GM19397 (cell line): ENCODE data around the gene ATAD1.
"Not testable (repeated sequence)": the region's sequence is repeated elsewhere in the genome, so short reads cannot be mapped to it uniquely, and the experiment has no call there.

ENCODE experiments used
- ATAC-seq: cut with Tn5 transposase; IDR thresholded peaks from one replicate; pipeline ENCODE4 v1.9.1; 2021; ENCODE audit warnings: mild to moderate bottlenecking, moderate library complexity; ENCODE audit not compliant: unreplicated experiment

Gene ATAD1

DNA sequence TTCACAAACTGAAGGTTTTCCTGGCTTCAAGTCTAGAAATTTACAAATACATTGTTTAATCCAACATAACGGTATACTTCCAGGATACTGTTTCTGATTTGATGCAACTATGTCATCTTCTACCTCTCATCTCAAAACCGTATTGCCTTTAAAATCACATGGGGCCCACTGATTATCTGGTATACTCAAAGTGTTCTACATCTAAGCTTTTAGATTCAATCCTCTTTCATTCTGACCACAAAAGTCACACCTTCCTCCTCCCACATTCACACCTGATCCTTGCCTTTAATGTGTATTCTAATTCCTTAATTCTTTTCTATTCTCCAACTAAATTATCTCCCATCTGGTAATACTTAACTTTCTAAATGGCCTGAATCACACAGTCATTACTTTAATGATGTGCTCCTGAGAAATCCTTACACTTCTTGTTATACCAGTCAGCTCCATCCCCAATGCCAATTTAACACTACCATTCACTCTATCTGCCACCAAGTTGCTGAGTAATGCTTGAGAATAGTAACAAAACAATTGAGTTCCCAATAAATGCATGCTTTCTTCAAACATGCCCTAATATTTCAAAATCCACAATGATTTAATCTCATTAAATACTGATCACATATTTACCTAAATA lies 13.0 kb downstream of the ATAD1 start:
- no peak for ATAC-seq

DNA sequence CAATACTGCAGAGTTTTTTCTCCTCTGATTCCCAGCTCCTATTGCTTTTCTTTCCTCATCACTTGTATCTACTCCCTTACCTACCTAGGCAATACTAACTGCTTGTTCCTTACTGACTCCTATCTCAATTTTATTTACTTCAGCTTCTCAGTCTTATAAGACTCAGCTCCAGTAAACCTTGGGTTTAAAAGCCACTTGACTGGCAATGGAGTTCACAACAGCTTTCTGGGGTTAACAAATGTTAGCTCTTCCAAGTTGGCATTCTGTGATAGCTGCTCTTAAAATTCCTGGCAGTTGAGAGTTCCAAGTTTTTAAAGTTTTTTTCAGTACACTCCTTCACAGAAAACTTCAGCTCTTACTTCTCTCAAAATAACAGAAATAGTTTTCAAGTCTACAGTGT lies 14.2 kb downstream of the ATAD1 start:
- ATAC-seq: no peak

DNA sequence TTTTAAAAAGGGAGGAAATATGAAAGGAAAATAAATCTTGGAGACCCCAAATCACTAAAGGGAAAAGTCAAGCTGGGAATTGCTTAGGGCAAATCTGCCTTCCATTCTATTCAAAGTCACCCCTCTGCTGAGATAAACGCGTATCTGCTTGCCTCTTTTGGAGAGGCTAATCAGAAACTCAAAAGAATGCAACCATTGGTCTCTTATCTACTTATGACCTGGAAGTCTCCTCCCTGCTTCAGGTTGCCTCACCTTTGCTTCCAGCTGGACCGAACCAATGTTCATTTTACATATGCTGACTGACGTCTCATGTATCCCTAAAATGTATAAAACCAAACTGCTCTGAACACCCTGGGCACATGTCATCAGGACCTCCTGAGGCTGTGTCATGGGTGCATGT lies 14.7 kb downstream of the ATAD1 start:
- ATAC-seq: no peak

DNA sequence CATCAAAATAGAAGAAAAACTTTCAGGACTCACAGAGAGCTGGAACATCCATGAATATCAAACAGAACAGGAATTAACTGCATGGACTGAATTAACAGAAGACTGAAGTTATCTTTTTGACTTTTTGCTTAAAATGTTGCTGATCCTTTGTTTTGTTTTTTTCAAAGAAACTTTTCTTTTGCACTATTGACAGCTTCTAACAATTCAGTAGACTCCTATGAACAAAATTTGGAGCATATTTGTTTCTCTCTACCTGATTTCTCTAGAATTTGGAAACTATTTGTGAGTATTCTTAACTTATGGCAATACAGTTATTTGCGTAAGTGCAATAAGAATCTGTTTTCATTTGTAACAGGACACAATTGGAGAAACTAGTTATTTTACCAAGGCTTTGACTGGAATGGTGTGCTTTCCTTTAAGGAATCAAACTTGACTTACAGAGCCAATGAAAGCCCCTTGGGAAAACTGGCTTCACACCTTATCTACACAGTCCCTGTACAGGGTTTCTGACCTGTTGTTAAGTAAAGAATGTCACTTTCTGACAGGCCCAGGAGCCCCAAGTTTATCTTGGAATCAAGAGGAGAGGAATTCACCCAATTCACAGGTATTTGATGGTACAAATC lies 16.1 kb downstream of the ATAD1 start:
- not testable (repeated sequence) for ATAC-seq

DNA sequence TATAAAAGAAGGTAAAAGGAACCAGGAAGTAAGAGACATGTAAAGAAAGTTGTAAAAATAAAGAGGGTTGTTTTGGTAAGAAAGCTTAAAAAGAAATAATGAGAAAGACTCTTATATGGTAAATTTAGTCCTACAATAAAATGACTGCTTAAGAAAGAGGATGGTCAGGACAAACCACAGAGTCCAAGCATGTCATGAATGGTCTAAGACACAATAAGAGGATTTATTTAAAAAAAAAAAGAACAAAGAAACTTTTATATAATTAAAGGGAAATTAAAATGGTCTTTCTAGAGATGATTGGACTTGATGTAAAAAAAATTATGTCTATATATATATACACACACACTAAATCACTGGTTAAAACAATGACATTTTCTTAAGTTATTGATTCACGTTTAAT lies 18.2 kb downstream of the ATAD1 start:
- no peak for ATAC-seq

DNA sequence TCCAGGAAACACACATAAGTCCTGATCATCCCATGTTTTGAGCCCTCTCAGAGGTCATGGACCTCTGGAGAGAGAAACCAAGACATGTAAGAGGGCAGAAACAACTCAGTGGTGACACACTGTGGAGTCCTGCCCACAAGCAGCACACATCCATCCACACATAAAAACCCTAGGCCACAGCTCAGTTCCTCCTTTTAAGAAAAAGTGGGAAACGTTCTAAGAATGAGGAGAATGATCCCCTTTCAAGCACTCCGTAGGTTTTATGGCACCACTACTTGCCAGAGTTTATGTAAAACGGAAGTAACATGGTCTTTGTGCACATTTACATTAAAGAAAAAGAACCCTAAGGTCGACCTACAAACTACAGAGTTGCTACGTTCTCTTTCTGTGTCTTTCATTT lies 19.9 kb downstream of the ATAD1 start:
- no peak for ATAC-seq

DNA sequence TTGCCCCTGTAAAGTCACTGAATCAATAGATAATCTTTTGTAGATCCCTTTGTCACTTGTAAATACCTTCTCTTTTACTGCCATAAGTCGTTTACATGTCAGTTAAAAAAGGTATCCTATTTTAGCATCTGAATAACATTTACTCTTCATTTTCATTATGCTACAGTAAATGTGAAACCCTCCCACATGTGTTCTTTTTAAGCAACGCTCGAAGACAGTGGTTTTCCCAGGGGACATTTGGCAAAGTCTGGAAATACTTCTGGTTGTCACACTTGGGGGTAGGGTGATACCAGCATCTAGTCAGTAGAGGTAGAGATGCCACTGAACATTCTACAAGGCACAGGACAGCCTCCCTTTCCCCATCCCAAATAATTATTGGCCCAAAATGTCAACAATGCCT lies 23.7 kb downstream of the ATAD1 start:
- no peak for ATAC-seq

DNA sequence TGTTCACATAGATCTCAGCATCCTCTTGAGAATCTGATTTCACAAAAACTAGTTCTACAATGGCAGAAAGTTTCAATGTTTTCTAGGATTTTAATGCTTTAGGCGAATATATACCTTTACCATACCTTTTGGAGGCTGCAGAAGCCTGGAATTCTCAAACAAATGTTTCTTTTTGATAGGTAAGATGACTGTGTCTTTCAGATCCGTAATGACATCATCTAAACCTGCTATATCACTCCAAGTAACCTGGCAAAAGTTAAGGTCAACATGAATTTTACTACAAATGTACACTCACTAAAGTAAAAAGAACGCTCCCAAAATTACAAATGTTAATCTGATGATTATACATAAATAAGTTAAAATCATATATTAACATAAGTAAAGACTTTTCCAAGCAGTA lies 27.8 kb downstream of the ATAD1 start:
- ATAC-seq: no peak

DNA sequence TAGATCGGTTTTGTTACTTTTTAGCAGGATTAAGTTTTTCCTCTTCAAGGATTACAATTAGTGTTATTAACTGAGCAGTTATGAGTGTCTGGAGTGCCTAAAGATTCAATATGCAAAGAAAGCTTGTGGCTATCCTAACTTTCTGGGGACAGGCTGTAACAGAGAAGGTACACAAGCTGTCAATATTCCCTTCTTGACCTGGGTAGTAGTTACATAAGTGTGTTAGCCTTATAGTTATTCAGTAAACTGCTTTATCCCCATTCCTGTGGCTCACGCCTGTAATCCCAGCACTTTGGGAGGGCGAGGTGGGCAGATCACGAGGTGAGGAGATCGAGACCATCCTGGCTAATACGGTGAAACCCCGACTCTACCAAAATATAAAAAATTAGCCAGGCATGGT lies 31.6 kb downstream of the ATAD1 start:
- ATAC-seq: no peak

DNA sequence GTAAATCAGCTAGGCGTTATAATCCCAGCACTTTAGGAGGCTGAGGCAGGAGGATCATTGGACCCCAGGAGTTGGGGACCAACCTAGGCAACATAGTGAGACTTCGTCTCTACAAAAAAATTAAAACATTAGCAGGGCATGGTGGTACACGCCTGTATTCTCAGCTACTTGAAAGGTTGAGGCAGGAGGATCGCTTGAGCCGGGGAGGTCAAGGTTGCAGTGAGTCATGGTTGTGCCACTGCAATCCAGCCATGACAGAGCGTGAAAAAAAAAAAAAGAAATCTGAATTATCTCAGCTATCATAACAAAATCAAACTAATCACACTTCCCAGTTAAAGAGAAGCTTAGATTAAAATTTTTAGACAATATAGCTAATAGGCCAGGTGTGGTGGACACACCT lies 35.3 kb downstream of the ATAD1 start:
- ATAC-seq: no peak

DNA sequence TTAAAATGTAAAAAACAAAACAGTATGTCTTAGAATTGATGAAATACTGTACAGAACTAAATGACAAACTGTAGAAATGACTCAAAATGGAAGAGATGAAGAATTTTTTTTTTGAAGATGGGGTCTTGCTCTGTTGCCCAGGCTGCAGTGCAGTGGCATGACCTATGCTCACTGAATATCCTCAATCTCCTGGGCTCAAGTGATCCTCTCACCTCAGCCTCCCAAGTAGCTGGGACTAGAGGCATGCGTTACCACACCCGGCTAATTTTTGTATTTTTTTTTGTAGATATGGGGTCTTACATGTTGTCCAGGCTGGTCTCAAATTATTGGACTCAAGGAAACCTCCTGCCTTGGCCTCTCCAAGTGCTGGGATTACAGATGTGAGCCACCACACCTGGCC lies 36.5 kb downstream of the ATAD1 start:
- ATAC-seq: no peak

DNA sequence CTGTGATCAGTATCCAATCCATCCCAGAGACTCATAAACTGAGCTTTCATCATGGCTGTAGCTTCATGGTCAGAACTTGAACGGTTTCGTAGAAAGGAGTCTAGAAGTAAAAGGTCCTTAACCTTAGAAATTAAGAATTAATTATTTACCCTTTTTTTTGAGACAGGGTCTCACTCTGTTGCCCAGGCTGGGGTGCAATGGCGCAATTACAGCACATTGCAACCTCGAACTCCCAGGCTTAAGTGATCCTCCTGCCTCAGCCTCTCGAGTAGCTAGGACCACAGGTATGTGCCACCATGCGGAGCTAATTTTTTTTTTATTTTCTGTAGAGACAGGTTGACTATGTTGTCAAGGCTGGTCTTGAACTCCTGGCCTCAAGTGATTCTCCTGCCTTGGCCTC lies 41.7 kb downstream of the ATAD1 start:
- ATAC-seq: no peak

DNA sequence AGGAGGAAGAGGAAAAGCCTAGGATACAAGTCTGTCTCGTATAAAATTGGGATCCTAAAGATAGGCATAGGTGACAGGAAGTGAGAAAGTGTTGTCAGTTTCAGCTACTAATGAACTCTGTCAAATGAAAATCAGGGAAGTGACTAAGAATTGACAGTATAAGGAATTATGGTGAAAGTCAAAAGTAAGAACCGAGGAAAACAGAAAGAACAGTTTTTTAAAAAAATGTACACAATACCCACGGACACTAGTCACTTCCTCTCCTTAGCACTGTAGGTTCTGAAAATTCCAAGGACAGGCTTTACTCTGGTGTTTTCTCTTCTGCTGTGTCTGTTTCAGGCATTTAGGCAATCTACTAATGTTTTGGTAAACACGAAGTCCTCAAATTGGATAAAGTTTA lies 42.3 kb downstream of the ATAD1 start:
- no peak for ATAC-seq

DNA sequence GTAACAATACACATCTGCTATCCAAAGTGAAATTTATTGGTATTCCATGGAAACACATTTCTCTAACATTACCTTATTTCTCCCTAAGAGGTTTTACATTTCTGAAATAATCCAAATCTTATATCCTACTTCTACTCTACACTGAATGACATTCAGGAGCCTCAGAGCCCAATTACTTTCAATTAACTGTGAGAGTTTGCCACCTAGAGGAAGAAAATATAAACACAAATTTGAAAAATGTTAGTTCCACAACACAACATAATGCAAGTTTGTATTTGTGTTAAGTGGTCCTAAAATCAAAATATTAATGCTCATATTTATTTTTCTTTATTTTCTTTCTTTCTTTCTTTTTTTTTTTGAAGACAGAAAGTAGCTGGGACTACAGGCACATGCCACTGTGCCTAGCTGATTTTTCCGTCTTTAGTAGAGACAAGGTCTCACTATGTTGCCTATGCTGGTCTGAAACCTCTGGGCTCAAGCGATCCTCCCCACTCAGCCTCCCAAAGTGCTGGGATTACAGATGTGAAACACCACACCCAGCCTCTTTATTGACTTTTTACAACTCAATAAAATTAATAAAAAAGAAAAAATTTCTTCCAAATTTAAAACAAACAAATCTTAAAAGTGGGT lies 46.0 kb downstream of the ATAD1 start:
- no peak for ATAC-seq

DNA sequence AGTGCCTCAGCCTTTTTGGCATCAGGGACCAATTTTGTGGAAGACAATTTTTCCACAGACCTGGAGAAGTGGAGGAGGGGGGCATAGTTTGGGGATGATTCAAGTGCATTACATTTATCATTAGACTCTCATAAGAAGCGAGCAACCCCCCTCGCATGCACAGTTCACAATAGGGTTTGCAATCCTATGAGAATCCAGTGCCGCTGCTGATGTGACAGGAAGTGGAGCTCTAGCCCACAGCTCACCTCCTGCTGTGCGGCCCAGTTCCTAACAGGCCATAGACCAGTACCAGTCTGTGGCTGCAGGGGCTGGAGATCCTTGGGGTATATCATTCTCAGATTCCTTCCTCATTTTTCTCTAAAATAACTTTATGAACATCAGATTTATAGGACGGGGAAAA lies 50.8 kb downstream of the ATAD1 start:
- ATAC-seq: no peak

DNA sequence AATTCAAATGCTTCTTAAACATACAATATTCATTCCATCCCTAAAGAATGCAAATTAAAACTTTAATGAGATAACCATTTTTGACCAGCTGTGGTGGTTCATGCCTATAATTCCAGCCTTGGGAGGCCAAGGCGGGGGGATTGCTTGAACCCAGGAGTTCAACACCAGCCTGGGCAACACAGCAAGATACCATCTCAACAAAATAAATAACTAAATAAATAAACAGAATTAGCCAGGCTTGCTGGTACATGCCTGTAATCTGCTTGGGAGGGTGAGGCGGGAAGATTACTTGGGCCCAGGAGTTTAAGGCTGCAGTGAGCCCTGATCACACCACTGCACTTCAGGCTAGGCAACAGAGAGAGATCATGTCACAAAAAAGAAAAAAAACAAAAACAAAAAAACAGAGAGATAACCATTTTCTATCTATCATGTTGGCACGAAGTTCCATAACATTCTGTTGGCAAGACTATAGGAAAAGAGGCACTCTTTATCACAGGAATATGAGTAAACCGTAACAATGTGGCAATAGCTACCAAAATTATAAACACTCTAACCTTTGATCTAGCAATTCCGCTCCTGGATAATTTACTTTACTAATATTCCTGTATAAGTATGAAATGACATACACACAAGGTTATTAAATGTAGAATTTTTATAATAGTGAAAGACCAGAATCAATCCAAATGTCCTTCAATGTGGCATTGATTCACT lies 52.2 kb downstream of the ATAD1 start:
- ATAC-seq: no peak

DNA sequence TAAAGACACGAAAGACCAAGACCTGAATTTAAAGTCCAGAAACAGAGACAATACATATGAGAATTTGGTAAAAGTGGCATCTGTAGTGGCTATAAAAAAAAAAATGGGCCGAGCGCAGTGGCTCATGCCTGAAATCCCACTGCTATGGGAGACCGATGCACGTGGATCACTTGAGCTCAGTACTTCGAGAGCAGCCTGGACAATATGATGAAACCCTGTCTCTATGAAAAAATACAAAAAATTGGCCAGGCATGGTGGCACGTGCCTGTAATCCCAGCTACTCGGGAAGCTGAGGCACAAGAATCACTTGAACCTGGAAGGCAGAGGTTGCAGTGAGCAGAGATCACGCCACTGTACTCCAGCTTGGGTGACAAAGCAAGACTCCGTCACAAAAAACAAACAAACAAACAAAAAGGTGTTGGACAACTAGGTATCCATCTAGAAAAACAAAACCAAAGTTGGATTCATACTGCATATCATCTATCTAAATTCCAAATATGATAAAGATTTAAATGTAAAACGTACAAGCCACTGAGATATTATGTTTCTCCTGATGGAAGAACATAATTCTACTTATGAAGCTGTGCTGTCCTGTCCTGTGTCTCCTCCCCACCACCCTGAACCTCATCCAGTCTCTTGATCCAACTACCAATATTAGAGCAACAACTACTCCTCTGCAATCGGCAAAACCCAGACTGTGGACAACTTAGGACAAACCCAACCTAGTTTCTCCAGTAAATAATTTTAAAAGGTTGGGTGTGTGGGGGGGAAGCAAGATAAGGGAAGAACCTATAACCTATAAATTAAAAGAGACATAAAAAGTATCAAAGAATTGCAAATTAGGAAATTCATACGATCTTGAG lies 53.7 kb downstream of the ATAD1 start:
- no peak for ATAC-seq

DNA sequence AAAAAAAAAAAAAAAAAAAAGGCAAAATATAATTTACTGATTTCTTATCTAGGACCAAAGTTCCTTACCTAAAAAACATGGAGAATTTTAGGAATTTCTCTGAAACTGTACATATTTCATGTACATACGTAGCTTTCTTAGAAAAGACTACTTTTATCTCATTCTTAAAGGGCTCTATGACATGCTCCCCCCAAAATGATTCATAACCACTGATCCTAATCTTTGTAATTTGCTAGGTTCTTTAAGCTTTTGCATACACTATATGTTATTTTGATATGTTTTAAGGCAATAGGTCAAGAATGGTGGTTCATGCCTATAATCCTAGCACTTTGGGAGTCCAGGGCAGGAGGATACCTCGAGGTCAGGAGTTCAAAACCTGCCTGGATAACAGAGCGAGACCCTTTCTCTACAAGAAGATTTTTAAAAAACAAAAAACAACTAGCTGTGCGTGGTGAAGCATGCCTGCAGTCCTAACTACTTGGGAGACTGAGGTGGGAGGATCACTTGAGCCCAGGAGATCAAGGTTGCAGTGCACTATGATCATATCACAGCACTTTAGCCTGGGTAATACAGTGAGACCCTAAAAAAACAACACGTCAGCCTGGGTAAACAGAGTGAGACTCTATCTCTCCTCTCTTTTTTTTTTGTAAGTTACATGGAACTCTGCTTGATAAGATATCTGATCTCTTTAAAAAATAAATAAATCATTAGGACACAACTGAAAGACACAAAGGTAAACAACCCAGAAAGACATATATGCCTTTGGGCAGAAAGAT lies 54.8 kb downstream of the ATAD1 start:
- no peak for ATAC-seq

DNA sequence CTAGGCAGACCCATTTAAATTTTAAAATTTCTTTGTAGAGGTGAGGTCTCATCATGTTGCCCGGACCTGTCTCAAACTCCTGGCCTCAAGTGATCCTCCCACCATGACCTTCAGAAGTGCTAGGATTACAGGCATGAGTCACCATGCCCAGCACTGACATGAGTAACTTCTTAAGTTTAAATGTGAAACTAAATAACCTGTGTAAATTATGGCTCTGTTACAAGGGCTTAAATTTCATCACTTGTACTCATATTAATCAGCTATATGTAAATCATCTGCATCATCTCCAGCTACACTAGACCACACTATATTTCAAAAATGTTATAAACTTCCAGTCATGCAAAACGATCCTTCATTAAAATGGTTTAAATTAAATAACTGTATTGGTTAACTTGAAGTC lies 56.1 kb downstream of the ATAD1 start:
- ATAC-seq: no peak

DNA sequence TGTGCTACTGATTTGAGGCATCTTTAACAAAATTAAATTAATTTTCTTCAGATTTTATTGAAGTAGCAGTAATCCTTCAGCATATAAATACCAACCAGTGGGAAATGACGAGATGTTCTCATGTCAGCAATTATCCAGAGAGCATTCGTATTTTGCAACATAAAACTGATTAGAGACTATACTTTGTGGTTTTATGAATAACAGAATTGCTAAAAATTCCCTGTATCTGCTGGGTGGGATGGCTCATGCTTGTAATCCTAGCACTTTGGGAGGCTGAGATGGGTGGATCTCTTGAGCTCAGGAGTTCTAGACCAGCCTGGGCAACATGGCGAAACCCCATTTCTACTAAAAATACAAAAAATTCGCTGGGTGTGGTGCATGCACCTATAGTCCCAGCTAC lies 56.9 kb downstream of the ATAD1 start:
- ATAC-seq: no peak
